HL-60 (cell line): Measurements from ENCODE around the gene ZNF423.

Experiments
- CTCF ChIP-seq: IDR thresholded peaks from one replicate; pipeline ENCODE4 v1.5.1; 2011; ENCODE audit warnings: low read length, control low read depth, inconsistent platforms; ENCODE audit not compliant: insufficient read depth
- SPI1 ChIP-seq: IDR thresholded peaks from 2 replicates; pipeline ENCODE4 v1.6.1; 2012; ENCODE audit warnings: low read depth, mild to moderate bottlenecking, borderline replicate concordance

GRCh38 chr16:49574826-49575225 lies 281.1 kb downstream of the ZNF423 start:
- TF ChIP-seq SPI1: no peak
- no peak for TF ChIP-seq CTCF
